ENCODE measurements around the gene FOXF2.

FOXF2 gene

GRCh38 chr6:1407499-1407990 is 18.2 kb downstream of the FOXF2 start:
- DNase-seq (ENCODE audit: low read depth in 2 of 2), result no peak

- DNase-seq (ENCODE audit: low read depth in 2 of 2), result no peak
These were observed 20.5 kb downstream of the FOXF2 start for GRCh38 chr6:1409774-1410465.

- no peak for DNase-seq (ENCODE audit: low read depth in 2 of 2)
These were observed 23.5 kb downstream of the FOXF2 start for GRCh38 chr6:1412901-1413300.

- no peak for DNase-seq (ENCODE audit: low read depth in 2 of 2)
These were observed 26.2 kb downstream of the FOXF2 start for GRCh38 chr6:1415416-1416063.

GRCh38 chr6:1416191-1416760 is 26.9 kb downstream of the FOXF2 start:
- no peak for DNase-seq (ENCODE audit: low read depth in 2 of 2)

- no peak for DNase-seq (ENCODE audit: low read depth in 2 of 2)
These were observed 27.4 kb downstream of the FOXF2 start for GRCh38 chr6:1416820-1417219.

- no peak for DNase-seq (ENCODE audit: low read depth in 2 of 2)
These were observed 28.3 kb downstream of the FOXF2 start for GRCh38 chr6:1417718-1418117.

GRCh38 chr6:1418471-1419191 is 29.3 kb downstream of the FOXF2 start:
- no peak for DNase-seq (ENCODE audit: low read depth in 2 of 2)

- DNase-seq (ENCODE audit: low read depth in 2 of 2), result no peak
These were observed 31.0 kb downstream of the FOXF2 start for GRCh38 chr6:1420382-1420781.

- DNase-seq (ENCODE audit: low read depth in 2 of 2), result no peak
These were observed 32.9 kb downstream of the FOXF2 start for GRCh38 chr6:1422290-1422689.

GRCh38 chr6:1423578-1423977 is 34.2 kb downstream of the FOXF2 start:
- no peak for DNase-seq (ENCODE audit: low read depth in 2 of 2)

GRCh38 chr6:1424306-1424927 is 35.0 kb downstream of the FOXF2 start:
- DNase-seq (ENCODE audit: low read depth in 2 of 2), result peak in 1 of 2 donors; percentile 1

- DNase-seq (ENCODE audit: low read depth in 2 of 2), result no peak
These were observed 37.0 kb downstream of the FOXF2 start for GRCh38 chr6:1426416-1426815.

- DNase-seq (ENCODE audit: low read depth in 2 of 2), result no peak
These were observed 46.4 kb downstream of the FOXF2 start for GRCh38 chr6:1435806-1436205.

GRCh38 chr6:1436334-1437306 is 47.2 kb downstream of the FOXF2 start:
- DNase-seq (ENCODE audit: low read depth in 2 of 2), result peak in 1 of 2 donors; percentile 10

GRCh38 chr6:1437553-1438406 is 48.4 kb downstream of the FOXF2 start:
- no peak for DNase-seq (ENCODE audit: low read depth in 2 of 2)

- no peak for DNase-seq (ENCODE audit: low read depth in 2 of 2)
These were observed 49.1 kb downstream of the FOXF2 start for GRCh38 chr6:1438471-1438881.

- DNase-seq (ENCODE audit: low read depth in 2 of 2), result no peak
These were observed 50.0 kb downstream of the FOXF2 start for GRCh38 chr6:1439349-1439748.

GRCh38 chr6:1442929-1443328 is 53.6 kb downstream of the FOXF2 start:
- DNase-seq (ENCODE audit: low read depth in 2 of 2), result no peak
